Caki2 (cell line): ENCODE results near the gene EFEMP2. TPM values are rescaled to one million over a fixed set of nuclear protein-coding genes. Genes with fewer than 3 reads are reported as not detected.

ENCODE experiments used
- DNase-seq: peaks from one replicate; pipeline ENCODE4 v3.0.0-alpha.2; 2015; ENCODE audit warnings: low read depth
- in situ Hi-C: cut with HindIII; loops from 2 replicates; pipeline ENCODE4 v1.10.0; 2016; ENCODE audit warnings: low sequenced_read_pairs, low pct_unique_long_range_greater_than_20kb, mixed read lengths
- total RNA-seq: library from RNA; depleted of rRNA; stranded (reverse); fragments of >200 nt; shearing (Covaris generic); gene quantifications from 2 replicates; pipeline ENCODE4 v1.2.3, GENCODE V29; 2014; ENCODE audit warnings: low replicate concordance

The EFEMP2 gene
- total RNA-seq, 1 experiment from 2014 or later: 5.2 TPM

DNA sequence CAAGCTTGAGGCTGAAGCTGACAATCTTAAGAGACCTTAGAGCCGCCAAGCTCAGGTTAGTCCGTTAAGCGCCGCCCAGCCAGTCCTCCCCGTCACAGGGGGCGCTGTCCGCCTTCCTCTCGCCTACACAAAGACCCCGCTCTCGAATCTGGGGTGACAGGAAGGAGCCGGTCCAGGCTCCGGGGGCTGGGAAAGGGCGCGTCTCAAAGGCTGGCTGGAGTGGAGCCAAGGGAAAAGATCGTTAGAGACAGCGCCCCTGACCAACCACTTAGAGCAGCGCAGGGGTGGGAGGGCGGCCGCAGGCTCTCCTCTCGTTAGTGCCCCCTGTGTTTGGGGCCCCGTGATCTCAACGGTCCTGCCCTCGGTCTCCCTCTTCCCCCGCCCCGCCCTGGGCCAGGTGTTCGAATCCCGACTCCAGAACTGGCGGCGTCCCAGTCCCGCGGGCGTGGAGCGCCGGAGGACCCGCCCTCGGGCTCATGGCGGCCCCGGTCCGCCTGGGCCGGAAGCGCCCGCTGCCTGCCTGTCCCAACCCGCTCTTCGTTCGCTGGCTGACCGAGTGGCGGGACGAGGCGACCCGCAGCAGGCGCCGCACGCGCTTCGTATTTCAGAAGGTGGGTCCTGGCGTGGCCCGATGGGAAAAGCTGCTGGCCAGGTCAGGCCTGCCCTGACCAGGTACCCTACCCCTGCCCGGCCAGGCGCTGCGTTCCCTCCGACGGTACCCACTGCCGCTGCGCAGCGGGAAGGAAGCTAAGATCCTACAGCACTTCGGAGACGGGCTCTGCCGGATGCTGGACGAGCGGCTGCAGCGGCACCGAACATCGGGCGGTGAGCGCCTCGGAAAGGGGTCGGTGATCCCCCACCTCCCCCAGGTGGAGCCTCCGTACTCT, 12.1 kb downstream of the EFEMP2 start, which contains the start of gene MUS81:
TSS of gene MUS81 (plus strand) at position 156 of the 887 bp plus-strand sequence. CDS start at position 477, 321 bp downstream.
- in situ Hi-C loops: no loop called here
- peak; percentile 97 for DNase-seq

DNA sequence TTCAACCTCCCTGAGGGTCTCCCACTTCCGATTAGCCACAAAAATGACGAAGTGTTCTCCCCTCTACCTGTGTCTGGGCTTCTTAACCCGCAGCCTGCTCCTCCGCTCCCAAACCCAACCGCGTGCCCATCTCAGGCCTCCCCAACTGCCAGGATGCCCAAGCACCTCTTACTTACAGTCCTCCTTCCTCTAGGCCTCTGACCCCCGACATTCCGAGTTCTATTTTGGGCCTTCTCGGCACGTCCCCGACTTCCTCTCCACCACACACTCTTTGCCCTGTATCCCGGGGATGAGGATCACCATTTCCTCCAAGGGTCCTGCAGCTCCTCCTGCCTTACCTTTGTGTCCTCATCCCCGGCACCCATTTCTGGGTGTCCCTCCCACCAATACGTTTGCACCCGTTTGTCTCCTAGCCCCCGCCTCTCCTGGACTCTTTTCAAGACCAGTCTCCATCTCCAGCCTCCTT, 12.8 kb downstream of the EFEMP2 start:
- in situ Hi-C loops: no loop called here
- DNase-seq: no peak

DNA sequence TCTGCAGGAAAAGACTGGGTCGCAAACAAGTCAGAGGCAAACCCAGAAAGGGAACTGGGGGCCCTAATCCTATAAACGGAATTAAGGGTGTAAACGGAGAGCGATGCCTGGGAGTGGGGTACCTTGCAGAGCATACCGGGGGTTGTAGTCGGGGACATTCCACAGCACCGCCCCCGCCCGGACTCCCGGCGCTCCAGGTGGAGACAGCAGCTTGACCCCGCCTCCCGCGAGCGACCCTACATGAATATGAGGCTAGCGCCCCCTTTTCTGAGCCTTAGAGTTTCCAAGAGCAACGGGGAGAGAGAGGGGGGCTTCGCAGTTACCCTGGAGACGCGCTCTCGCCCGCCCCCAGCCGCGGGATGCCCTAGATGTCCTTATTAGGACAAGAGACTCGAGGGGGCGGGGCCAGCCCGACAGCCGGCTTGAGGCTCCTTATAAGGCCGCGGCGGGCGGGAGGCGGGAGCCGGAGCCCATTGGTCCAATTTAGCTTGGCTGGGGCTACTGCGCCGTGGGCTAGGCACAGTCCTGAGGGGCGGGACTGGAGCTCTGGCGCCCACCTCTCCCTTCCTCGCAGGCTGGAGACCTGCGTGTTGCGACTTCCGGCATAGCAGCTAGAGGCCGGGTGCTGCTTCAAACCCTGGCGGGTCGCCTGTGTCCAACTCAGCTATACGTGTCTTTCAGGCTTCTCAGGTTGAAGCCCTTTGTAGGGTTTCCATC, 13.3 kb downstream of the EFEMP2 start:
- in situ Hi-C loops: no loop called here
- peak; percentile 97 for DNase-seq

- in situ Hi-C loops: no loop called here
- DNase-seq: no peak
Observed at GRCh38 chr11:65858681-65859087, 13.9 kb downstream of the EFEMP2 start.

GRCh38 chr11:65857853-65858680, 14.5 kb downstream of the EFEMP2 start, which contains the start of gene CFL1:
Gene CFL1, minus strand, starts transcription at chr11:65858180. Its CDS starts 81 bp downstream, at chr11:65858099.
- in situ Hi-C loops: no loop called here
- peak; percentile 96 for DNase-seq

GRCh38 chr11:65857500-65857852, 15.1 kb downstream of the EFEMP2 start:
- DNase-seq: peak; percentile 48
- in situ Hi-C loops: no loop called here

GRCh38 chr11:65856689-65857499, 15.7 kb downstream of the EFEMP2 start:
- in situ Hi-C loops: no loop called here
- peak; percentile 68 for DNase-seq

DNA sequence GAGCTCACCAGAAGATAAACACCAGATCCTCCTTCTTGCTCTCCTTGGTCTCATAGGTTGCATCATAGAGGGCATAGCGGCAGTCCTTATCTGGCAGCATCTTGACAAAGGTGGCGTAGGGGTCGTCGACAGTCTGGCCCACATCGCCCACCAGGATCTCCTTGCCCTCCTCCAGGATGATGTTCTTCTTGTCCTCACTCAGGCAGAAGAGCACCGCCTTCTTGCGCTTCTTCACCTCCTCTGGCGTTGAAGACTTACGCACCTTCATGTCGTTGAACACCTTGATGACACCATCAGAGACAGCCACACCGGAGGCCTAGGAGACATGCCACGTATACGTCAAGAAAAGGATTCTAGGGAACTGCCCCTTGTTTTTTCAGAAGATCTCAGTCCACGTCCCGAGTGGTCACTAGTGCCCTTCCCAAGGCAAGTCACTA, 16.7 kb downstream of the EFEMP2 start:
- in situ Hi-C loops: no loop called here

DNA sequence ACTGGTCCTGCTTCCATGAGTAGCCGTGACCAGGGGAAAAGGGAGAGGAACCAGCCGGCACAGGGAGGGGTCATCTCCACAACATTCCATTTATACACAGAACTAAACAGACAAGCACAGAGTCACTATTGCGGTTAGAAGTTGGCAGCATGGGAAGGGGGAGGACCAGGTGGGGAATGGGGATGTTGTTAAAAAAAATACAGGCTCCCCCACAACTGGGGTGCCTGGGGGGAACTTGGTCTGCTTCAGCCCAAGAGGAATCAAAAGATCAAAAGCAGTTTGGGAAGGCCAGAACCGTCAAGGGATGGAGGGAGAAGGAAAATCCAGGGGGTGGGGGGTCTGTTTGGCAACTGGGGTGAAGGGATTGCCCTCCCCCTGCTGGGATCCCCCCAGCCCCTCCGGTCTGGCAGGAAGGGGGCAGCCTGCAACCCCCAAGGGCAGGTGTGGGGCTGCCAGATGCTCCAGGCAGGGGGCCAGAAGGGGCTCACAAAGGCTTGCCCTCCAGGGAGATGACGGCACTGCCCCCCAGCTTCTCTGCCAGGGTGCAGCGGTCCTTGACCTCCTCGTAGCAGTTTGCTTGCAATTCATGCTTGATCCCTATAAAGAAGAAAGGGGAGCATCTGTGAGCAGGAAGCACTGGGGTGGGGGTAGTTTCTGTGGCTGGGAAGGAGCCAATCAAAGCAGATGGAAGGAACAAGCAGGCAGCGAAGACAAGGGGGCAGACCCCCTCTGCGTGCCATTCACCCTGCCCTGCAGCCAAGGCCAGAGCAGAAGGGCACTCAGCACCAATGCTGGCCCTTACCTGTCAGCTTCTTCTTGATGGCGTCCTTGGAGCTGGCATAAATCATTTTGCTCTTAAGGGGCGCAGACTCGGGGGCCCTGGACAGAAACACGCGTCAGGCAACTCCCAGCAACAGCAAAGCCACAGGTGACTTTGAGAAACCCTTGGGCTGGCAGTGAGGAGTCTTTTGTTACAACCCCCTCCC, 17.5 kb downstream of the EFEMP2 start:
- in situ Hi-C loops: no loop called here
- DNase-seq: no peak

More for the DNA sequence above, 16.7 kb downstream of the EFEMP2 start:
- DNase-seq: no peak

DNA sequence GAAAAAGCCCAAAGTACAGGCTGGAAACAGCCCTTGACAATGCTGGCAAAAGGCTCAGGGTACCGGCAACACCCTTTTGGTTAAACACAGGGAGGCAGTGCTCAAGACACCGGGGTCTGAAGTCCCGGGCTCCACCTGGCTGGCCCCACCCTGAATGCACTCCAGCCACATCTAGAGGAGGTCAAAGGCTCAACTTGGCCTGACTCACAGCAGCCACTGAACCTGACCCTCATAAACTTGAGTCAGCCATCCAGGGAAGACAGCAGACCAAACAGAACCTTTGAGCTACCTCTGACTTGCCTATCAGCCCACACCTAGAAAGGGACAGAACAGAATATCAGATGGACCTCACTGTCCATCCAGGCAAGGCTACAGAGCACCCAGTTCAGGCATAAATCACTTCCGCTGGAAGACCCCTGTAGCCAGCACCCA, 18.4 kb downstream of the EFEMP2 start:
- no peak for DNase-seq
- in situ Hi-C loops: no loop called here

GRCh38 chr11:65853246-65853979, 19.2 kb downstream of the EFEMP2 start:
- no peak for DNase-seq
- in situ Hi-C loops: no loop called here

- DNase-seq: no peak
- in situ Hi-C loops: no loop called here
Observed at GRCh38 chr11:65852508-65853245, 19.9 kb downstream of the EFEMP2 start.

GRCh38 chr11:65851811-65852507, 20.6 kb downstream of the EFEMP2 start:
- in situ Hi-C loops: no loop called here
- no peak for DNase-seq

DNA sequence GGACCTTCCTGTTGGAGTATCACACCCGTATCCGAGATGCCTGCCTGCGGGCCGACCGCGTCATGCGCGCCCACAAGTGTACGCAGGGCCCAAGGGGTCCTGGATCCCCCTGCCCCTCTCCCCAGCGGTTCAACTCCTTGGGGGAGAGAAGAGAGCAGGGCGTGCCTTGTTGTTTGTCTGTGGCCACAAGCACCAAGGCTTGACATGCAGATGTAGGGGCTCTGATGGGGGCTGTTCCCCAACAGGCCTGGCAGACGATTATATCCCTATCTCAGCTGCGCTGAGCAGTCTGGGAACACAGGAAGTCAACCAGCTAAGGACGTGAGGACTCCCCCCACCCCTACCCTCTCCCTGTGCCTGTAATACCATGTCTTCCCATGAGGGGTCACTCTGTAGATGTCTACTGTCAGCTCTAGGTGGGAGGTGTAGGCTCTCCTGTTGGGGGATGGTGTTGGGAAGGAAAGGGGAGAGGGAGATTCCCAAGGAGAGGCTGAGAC, 21.5 kb downstream of the EFEMP2 start:
- no peak for DNase-seq
- in situ Hi-C loops: no loop called here
